GM13976 (cell line): Measurements from ENCODE around the gene MSMB.
"Not testable (repeated sequence)": the region's sequence is repeated elsewhere in the genome, so short reads cannot be mapped to it uniquely, and the experiment has no call there.

Experiments
- DNase-seq: peaks from one replicate; pipeline ENCODE4 v3.0.0; 2012; ENCODE audit warnings: low spot score
- CTCF ChIP-seq: IDR thresholded peaks from 2 replicates; pipeline ENCODE4 v1.5.1; 2012; ENCODE audit warnings: borderline replicate concordance, mild to moderate bottlenecking; ENCODE audit not compliant: insufficient read depth; ENCODE audit errors: extremely low read depth, missing control alignments, control extremely low read depth
- in situ Hi-C: fragments of 300-500 bp; cut with MboI; formaldehyde crosslinking; loops from one replicate; pipeline ENCODE4 v1.12.0; 2022; ENCODE audit warnings: low sequenced_read_pairs, mixed read lengths, inconsistent platforms; ENCODE audit not compliant: unreplicated experiment

MSMB gene

DNA sequence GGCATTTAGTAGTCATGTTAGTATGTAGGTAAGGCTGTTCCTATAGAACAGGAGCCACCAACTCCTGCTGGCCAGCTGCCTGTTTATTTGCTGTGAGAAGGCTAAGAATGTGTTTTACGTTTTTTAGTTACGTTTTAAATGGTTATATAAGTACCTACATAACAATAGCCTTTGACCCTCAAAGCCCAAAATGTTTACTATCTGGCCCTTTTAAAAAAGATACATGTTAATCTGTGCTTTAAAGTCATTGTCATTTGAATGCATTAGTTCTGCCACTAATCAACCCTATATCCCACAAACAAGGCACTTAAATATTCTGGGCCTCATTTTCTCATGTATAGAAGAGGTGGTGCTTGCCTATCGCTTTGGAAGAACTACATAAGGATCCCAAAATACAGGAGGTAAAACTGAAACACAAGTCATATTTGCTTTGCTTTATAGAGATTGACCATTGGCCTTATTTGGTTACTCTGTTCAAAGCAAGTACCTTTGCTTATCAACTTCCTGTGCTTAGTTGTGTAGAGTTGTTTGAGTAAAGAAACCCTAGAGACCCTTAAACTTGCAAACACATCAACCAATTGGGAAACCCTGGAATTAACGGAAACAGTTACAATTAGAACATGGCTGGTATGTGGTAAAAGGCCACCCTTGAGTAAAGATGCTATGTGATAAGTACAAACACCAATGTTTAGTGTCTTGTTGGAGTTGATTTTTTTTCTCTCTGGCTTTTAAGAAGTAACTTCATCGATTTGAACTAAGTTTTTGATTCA lies 47.9 kb downstream of the MSMB start:
- in situ Hi-C loops: no loop called here
- no peak for TF ChIP-seq CTCF
- no peak for DNase-seq

DNA sequence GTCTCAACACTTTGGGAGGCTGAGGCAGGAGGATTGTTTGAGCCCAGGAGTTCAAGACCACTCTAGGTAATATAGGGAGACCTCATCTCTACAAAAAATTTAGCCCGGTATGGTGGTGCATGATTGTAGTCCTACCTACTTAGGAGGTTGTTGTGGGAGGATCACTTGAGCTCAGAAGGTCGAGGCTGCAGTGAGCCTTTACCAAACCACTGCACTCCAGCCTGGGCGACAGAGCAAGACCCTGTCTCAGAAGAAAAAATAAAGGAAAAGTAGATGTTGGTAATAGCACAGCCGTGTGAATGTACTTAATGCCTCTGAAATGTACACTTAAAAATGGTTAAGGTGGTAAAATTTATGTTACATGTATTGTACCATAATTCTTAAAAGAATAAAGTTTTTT lies 48.5 kb downstream of the MSMB start:
- DNase-seq: no peak
- in situ Hi-C loops: no loop called here

DNA sequence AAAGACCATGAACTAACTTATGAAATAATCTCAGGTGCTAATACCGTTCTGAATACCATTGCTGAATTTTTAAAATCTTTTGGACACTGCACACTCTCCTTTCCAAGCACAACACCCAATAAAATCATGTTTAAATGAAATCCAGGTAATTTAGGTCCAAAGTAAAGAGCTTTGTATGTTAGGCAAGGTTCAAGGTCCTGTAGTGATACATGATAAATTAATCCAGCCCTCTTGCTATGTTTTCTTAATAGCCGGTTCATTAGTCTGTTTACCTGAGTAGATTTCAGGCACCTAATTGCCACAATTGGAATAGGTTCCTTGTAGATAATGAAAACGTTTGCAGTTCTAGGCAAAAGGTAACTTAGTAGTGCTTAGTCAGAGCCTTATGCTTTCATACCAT lies 60.5 kb downstream of the MSMB start:
- in situ Hi-C loops, DNase-seq: not testable (repeated sequence)

More for the DNA sequence above, 48.5 kb downstream of the MSMB start:
- no peak for TF ChIP-seq CTCF

DNA sequence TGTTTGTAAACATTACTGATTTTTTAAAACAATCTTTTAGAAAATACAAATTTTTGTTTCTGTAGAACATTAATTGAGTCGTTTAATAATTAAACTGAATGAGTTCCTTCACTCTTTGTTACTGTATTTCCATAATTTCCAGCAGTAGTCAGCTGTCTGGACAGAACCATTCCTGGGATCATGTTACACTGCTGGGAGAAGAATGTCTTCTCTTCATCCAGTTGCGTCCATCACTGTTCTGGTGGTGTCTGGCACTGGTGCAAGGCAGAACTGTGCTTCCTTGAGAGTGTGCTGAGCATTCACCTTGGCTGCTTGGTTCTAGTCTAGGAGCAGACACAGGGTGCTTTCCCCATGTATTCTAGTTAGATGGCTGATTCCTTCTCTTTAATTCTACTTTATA lies 61.6 kb downstream of the MSMB start:
- in situ Hi-C loops, DNase-seq: not testable (repeated sequence)

GRCh38 chr10:45983538-45984186 lies 62.4 kb downstream of the MSMB start:
- not testable (repeated sequence) for DNase-seq

More at GRCh38 chr10:45983538-45984186, 62.4 kb downstream of the MSMB start:
- in situ Hi-C loops: not testable (repeated sequence)
